Ectodermal cell (in vitro differentiated cells): Measurements from ENCODE around the gene XCR1.
"Not testable (repeated sequence)": the region's sequence is repeated elsewhere in the genome, so short reads cannot be mapped to it uniquely, and the experiment has no call there.

Source experiments
- H3K27ac ChIP-seq: 2 replicates; pipeline ENCODE4 v1.7.0; 2013; ENCODE audit warnings: mild to moderate bottlenecking, low read depth, low read length; ENCODE audit not compliant: insufficient read depth, poor library complexity, severe bottlenecking
- H3K27me3 ChIP-seq: 2 replicates; pipeline ENCODE4 v1.7.0; 2013; ENCODE audit warnings: mild to moderate bottlenecking, low read length; ENCODE audit not compliant: insufficient read depth, control insufficient read depth, poor library complexity, severe bottlenecking
- H3K36me3 ChIP-seq: one replicate; pipeline ENCODE4 v1.7.0; 2013; ENCODE audit warnings: low read length; ENCODE audit not compliant: control insufficient read depth, insufficient read depth
- H3K4me1 ChIP-seq: one replicate; pipeline ENCODE4 v1.7.0; 2013; ENCODE audit warnings: low read length; ENCODE audit not compliant: control insufficient read depth, insufficient read depth
- H3K4me3 ChIP-seq: 2 replicates; pipeline ENCODE4 v1.7.0; 2013; ENCODE audit warnings: low read depth, low read length, control low read depth; ENCODE audit not compliant: insufficient read depth
- H3K9me3 ChIP-seq: 2 replicates; pipeline ENCODE4 v1.7.0; 2013; ENCODE audit warnings: mild to moderate bottlenecking, low read length, moderate library complexity; ENCODE audit not compliant: control insufficient read depth
- WGBS, 2 experiments: methylation state at CpG; one replicate each; pipeline ENCODE4 v1.1.7; 2013; ENCODE audit warnings: missing lambda C conversion rate in 2 of 2; 5-methylcytosine and 5-hydroxymethylcytosine counted together

Gene XCR1

DNA sequence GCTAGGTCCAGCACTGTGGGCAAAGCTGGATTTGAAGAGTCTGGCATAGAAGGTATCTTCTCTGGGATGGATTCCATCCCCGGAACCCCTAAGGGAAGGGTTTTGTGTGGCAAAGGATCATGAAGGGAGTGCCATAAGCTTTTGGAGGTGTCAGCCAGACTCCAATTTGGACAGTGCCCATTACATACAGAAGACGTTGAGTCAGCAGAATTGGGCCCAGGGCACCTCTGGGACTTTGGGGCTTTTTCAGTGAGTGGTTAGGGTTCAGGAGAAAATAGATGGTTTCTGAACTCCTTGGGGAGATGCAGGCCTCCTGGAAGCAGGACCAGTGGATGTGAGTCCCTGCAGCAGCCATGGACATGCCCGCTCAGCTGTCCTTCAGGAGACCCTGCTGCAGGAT lies 34.6 kb upstream of the XCR1 start:
- Histone ChIP-seq H3K9me3 (no peaks in the 10 kb centered on the region), H3K4me1 (no peaks in the 10 kb centered on the region), H3K4me3 (no peak overlapping the region), H3K36me3 (no peaks in the 10 kb centered on the region), H3K27ac (no peak overlapping the region), H3K27me3 (no peaks in the 10 kb centered on the region)
- WGBS, 2 experiments, result 89 to 90% methylated on average over 3 of the region's 3 CpGs

DNA sequence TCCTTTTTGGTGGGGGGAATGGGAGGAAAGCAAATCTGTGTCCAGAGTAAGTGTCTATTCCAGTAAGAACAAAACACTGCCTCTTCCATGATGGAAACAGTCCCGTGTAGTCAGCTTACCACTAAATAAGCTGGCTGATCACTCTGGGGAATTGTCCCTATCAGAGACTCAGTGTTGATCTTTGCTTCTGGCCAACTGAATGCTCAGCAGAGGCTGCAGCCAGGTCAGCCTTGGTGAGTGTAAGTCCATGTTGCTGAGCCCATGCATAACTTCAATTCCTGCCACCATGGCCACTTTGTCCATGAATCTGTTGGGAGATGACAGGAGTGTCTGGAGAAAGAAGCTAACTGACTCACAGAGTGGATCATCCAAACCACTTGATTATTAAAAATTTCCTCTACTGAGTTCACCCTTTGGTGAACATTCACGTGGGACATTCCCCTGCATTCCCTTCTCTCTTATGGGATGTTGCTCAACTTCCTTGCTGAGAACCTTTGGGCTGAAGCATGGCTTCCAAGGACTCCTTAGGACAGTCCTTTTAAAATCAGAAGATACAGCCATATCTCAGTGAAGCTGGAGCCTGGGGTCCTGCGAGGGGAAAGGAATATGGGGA lies 33.9 kb upstream of the XCR1 start:
- no peaks in the 10 kb centered on the region for H3K9me3 ChIP-seq
- H3K36me3 ChIP-seq, result no peaks in the 10 kb centered on the region
- 92 to 93% methylated on average over 3 of the region's 3 CpGs for WGBS, 2 experiments
- H3K4me1 ChIP-seq, result no peaks in the 10 kb centered on the region
- no peak overlapping the region for H3K27ac ChIP-seq
- no peak overlapping the region for H3K4me3 ChIP-seq
- no peaks in the 10 kb centered on the region for H3K27me3 ChIP-seq

DNA sequence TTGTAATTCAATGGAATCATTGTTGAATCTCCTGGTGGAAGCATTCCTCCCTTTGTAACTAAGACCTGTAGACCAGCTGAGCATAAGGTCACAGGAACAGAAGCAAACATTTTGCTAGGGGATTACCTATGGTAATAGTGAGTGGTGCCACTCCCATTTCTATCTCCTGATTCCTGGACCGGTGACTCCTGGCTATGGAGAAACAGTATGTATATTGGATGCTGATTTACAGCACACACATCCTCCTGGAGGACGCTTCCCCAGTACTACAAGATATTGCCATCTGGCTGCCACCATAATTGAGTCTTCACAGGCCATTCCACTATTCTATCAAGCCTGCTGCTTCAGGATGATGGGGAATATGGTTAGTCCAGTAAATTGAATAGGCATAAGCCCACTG lies 33.3 kb upstream of the XCR1 start:
- no peaks in the 10 kb centered on the region for H3K36me3 ChIP-seq
- no peaks in the 10 kb centered on the region for H3K4me1 ChIP-seq
- no peak overlapping the region for H3K4me3 ChIP-seq
- 90 to 100% methylated on average over 1 to 2 of the region's 2 CpGs for WGBS, 2 experiments
- H3K27me3 ChIP-seq, result no peaks in the 10 kb centered on the region
- H3K9me3 ChIP-seq, result no peaks in the 10 kb centered on the region
- H3K27ac ChIP-seq, result no peak overlapping the region

DNA sequence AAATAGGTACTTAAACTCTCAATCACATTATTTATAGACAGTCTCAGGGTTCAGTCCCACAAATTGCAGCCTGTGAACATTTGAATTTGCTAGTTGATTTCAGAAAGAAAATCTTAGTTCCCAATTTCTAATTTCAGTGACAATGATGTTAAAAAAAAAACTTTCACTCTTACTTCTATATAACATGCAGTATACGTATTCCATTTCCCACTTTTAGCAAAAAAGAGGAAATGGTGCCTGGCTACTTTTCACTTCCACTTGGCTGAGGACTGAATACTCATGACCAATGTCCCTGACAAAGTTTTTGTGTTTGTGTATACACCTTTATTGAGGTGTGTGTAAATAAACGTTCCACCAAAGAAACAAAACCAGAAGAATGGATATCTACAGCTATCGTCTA lies 32.1 kb upstream of the XCR1 start:
- Histone ChIP-seq H3K27me3 (no peaks in the 10 kb centered on the region), H3K36me3 (no peaks in the 10 kb centered on the region), H3K9me3 (no peaks in the 10 kb centered on the region), H3K27ac (no peak overlapping the region), H3K4me1 (no peaks in the 10 kb centered on the region), H3K4me3 (no peak overlapping the region)
- WGBS, 2 experiments, result 78 to 96% methylated on average over 1 to 2 of the region's 3 CpGs

DNA sequence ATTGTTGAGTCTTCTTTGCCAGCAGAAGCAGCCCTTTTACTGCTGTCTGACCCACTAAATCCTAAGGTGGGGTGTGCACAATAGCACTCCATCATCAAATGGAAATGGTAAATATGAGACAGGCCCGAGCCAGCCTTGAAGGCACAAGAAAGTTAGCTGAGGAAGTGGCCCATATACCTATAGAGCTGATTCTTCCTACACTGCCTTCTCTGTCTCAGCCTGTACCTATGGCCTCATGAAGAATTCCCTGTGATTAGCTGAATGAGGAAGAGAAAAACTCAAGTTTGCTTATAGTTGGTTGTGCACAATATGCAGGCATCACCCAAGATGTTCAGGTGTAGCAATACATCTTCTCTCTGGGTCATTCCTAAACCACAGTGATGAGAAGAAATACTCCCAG lies 31.7 kb upstream of the XCR1 start:
- Histone ChIP-seq H3K4me3 (no peak overlapping the region), H3K27me3 (no peaks in the 10 kb centered on the region), H3K9me3 (no peaks in the 10 kb centered on the region), H3K27ac (no peak overlapping the region), H3K4me1 (no peaks in the 10 kb centered on the region), H3K36me3 (no peaks in the 10 kb centered on the region)
- 92 to 100% methylated on average over 1 of the region's 1 CpG for WGBS, 2 experiments

DNA sequence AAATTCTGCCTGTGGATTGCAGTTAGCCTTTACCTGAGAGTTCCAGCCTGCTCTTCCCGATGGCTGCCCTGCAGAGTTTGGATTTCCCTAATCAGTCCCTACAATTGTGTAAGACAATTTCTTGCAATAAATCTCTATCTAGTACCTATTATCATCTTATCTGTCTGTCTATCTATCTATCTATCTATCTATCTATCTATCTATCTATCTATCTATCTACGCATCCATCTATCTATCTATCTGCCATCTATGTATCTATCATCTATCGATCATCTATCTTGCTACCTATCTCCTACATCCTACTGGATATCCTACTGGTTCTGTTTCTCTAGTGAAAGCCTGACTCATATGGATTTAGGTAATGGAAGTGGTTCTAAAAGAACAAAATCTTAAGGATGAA lies 30.4 kb upstream of the XCR1 start:
- H3K4me1 ChIP-seq, result no peaks in the 10 kb centered on the region
- no peaks in the 10 kb centered on the region for H3K36me3 ChIP-seq

DNA sequence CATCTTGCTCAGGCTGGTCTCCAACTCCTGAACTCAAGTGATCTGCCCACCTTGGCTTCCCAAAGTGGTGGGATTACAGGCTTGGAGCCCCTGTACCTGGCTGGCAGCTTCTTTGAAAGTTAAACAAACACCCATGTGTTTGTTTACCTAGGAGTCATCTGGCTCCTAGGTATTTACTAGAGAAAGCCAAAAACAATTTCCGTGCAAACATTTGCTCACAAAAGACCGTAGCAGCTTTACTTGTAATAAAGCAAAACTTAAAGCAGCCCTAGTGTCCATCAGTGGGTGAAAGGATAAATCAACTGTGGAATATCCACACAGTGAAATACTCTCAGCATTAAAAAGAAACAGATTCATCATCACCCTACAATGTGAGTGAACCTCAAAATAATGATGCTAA lies 29.4 kb upstream of the XCR1 start:
- H3K36me3 ChIP-seq, result no peaks in the 10 kb centered on the region
- WGBS, 2 experiments, result 100% methylated on average over 2 of the region's 2 CpGs
- no peaks in the 10 kb centered on the region for H3K27me3 ChIP-seq
- H3K4me1 ChIP-seq, result no peaks in the 10 kb centered on the region
- no peak overlapping the region for H3K27ac ChIP-seq
- H3K4me3 ChIP-seq, result no peak overlapping the region
- H3K9me3 ChIP-seq, result no peaks in the 10 kb centered on the region

More for the DNA sequence above, 30.4 kb upstream of the XCR1 start:
- Histone ChIP-seq H3K4me3 (no peak overlapping the region), H3K9me3 (no peaks in the 10 kb centered on the region), H3K27ac (no peak overlapping the region), H3K27me3 (no peaks in the 10 kb centered on the region)
- WGBS, 2 experiments, result 88 to 92% methylated on average over 3 of the region's 3 CpGs

DNA sequence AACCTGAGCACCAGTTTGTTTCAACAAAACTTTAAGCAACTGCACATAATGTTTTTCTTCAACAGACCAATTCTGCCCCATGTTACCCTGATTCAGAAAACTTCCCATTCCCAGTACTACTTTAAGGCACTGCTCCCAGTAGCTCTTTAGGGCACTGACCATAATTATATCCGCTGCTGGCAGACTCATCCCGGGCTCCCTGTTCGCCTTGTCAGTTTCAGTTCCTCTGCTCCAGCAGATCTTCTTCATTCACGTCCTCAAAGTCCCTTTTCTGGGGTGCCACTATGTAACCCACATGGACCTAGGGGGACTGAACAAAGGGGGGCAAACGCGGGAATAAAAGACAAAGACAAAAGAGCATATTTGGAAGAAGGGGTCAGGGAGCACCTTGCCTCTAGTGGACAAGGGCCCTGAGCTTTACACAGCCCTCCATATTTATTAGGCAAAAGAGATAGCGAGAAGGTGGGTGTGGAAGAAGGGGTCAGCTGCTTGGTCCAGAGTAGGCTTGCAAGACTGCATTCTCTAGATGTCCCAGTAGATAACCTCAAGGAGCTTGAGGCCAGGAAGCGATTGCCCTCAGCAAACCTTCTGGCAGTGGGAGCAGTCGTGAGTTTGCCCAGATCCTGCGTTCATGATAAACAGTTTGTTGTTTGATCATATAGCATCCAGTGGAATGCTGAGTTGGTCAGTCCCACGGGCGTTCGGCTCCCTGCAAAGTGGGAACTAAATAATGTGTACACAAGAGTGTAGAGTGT lies 26.7 kb upstream of the XCR1 start:
- H3K9me3 ChIP-seq, H3K27me3 ChIP-seq: not testable (repeated sequence)
- WGBS, 2 experiments, result 93 to 95% methylated on average over 13 of the region's 13 CpGs

DNA sequence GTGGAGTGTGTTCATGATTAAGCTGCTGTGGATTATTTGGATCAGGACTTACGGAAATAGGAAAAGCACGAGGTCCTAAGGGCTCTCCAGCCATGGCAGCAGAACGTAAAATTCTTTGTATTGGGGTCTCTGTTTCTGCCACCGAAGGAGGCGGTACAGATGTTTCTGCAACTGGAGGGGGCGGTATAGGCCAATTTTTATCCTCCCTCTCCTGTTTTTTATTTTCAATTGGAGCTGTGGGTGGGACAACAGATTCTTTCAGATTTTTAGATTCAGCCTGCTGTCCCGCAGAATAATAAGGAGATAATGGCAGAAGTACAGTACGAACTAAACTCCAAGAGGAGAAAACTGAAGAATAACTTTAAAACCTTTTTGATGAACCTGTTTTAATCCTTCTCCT lies 26.0 kb upstream of the XCR1 start:
- H3K27me3 ChIP-seq, H3K9me3 ChIP-seq, H3K4me3 ChIP-seq, H3K4me1 ChIP-seq, H3K27ac ChIP-seq, H3K36me3 ChIP-seq: not testable (repeated sequence)
- 83 to 86% methylated on average over 7 to 8 of the region's 8 CpGs for WGBS, 2 experiments

More for the DNA sequence above, 26.7 kb upstream of the XCR1 start:
- H3K27ac ChIP-seq, H3K4me1 ChIP-seq, H3K4me3 ChIP-seq, H3K36me3 ChIP-seq: not testable (repeated sequence)

DNA sequence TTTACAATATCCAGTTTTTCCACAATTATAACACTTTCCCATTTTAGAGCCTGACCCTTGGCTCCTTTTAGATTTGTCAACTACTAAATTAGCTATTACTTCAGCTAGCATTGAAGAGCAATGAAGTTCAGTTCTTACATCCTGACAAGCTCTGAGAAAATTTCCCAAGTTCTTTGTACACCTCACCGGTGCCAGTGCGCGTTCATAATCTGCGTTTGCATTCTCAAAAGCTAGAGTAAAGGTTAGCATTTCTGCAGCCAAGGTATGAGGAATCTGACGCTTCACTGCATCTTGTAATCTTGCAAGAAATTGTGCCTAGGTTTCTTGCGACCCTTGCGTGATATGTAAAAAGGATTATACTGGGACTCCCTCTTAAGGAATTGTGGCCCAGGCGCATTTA lies 25.2 kb upstream of the XCR1 start:
- Histone ChIP-seq H3K36me3 (no peaks in the 10 kb centered on the region), H3K4me1 (no peaks in the 10 kb centered on the region), H3K27me3 (no peaks in the 10 kb centered on the region), H3K27ac (no peak overlapping the region), H3K4me3 (no peak overlapping the region), H3K9me3 (no peaks in the 10 kb centered on the region)
- WGBS, 2 experiments, result 95 to 96% methylated on average over 8 of the region's 8 CpGs
